Ectodermal cell (in vitro differentiated cells): ENCODE measurements around the gene EYA4.

Experiments used
- H3K27ac ChIP-seq: 2 replicates; pipeline ENCODE4 v1.7.0; 2013; ENCODE audit warnings: mild to moderate bottlenecking, low read depth, low read length; ENCODE audit not compliant: insufficient read depth, poor library complexity, severe bottlenecking
- H3K27me3 ChIP-seq: 2 replicates; pipeline ENCODE4 v1.7.0; 2013; ENCODE audit warnings: mild to moderate bottlenecking, low read length; ENCODE audit not compliant: insufficient read depth, control insufficient read depth, poor library complexity, severe bottlenecking
- H3K36me3 ChIP-seq: one replicate; pipeline ENCODE4 v1.7.0; 2013; ENCODE audit warnings: low read length; ENCODE audit not compliant: control insufficient read depth, insufficient read depth
- H3K4me1 ChIP-seq: one replicate; pipeline ENCODE4 v1.7.0; 2013; ENCODE audit warnings: low read length; ENCODE audit not compliant: control insufficient read depth, insufficient read depth
- H3K4me3 ChIP-seq: 2 replicates; pipeline ENCODE4 v1.7.0; 2013; ENCODE audit warnings: low read depth, low read length, control low read depth; ENCODE audit not compliant: insufficient read depth
- H3K9me3 ChIP-seq: 2 replicates; pipeline ENCODE4 v1.7.0; 2013; ENCODE audit warnings: mild to moderate bottlenecking, low read length, moderate library complexity; ENCODE audit not compliant: control insufficient read depth
- WGBS, 2 experiments: methylation state at CpG; one replicate each; pipeline ENCODE4 v1.1.7; 2013; ENCODE audit warnings: missing lambda C conversion rate in 2 of 2; 5-methylcytosine and 5-hydroxymethylcytosine counted together

Gene EYA4

DNA sequence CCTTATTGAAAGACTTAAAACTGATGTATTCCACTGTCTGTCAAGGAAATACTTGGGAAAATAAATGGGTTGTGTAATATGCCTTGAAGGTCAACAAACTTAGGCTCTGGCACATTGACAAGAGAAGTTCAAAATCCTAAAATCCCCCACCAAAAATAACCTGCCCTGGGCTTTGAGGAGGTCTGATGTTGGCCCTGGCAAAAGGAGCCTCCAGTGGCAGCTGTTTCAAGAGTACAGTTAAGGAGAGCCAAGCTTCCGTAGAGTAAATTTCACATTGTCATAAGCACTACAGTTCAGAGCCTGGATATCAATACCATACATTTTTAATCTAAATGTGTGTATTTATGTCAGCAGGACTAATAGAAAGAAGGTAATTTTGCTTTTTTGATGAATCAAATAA lies 282.7 kb downstream of the EYA4 start:
- 73% methylated on average over 1 of the region's 1 CpG; no CpG with 5 or more reads in 1 of the 2 experiments for WGBS, 2 experiments
- Histone ChIP-seq H3K27ac (no peak overlapping the region), H3K4me3 (no peak overlapping the region), H3K4me1 (no peaks in the 10 kb centered on the region), H3K36me3 (no peaks in the 10 kb centered on the region), H3K9me3 (no peaks in the 10 kb centered on the region), H3K27me3 (no peaks in the 10 kb centered on the region)

DNA sequence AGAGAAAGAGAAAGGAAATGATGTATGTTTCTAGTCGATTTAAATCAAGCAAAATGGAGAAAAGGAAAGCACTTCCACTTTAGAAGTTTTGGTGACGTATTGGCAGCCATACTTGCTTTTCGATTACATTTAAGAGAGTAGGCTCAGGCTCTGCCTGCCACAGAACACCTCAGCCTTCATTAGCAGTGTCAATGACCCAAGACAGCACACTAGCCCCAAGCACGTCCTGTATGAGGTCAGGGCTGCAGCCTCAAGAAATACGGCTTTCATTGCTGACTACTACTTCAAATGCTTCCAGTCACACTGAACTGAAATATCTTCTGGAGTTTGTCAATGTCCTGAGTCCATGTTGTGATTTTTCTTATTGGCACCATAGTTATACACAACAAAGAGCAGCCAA lies 285.3 kb downstream of the EYA4 start:
- Histone ChIP-seq H3K27ac (no peak overlapping the region), H3K4me1 (no peaks in the 10 kb centered on the region), H3K9me3 (no peaks in the 10 kb centered on the region), H3K4me3 (no peak overlapping the region), H3K36me3 (no peaks in the 10 kb centered on the region), H3K27me3 (no peaks in the 10 kb centered on the region)
- WGBS, 2 experiments = 89 to 92% methylated on average over 5 of the region's 5 CpGs

DNA sequence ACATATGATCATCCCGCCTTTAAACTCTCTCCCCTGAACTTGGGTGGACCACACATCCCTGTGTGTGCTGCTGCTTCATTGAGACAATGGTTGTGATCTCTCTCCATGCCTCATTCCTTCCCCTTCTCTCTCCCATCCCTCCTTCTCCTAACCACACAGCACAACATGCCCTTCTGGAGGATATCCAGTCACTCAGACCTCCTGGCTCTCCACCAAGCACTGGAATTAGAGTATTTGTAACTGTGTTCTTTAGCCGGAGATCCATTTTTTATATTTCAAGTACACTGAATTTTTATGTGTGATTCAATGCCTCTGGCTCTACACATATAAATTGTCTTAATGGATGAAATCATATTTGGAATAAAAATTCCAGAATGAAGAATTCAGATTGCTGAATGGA lies 287.4 kb downstream of the EYA4 start:
- no peaks in the 10 kb centered on the region for H3K4me1 ChIP-seq
- no peak overlapping the region for H3K4me3 ChIP-seq
- H3K36me3 ChIP-seq = no peaks in the 10 kb centered on the region
- no peaks in the 10 kb centered on the region for H3K27me3 ChIP-seq
- WGBS, 2 experiments = 84 to 89% methylated on average over 1 of the region's 2 CpGs
- no peak overlapping the region for H3K27ac ChIP-seq
- H3K9me3 ChIP-seq = no peaks in the 10 kb centered on the region

GRCh38 chr6:133532908-133533307 lies 291.8 kb downstream of the EYA4 start:
- 83 to 85% methylated on average over 7 of the region's 7 CpGs for WGBS, 2 experiments
- H3K4me3 ChIP-seq = no peak overlapping the region
- no peaks in the 10 kb centered on the region for H3K36me3 ChIP-seq
- H3K27ac ChIP-seq = no peak overlapping the region
- no peaks in the 10 kb centered on the region for H3K4me1 ChIP-seq
- H3K9me3 ChIP-seq = no peaks in the 10 kb centered on the region
- H3K27me3 ChIP-seq = no peaks in the 10 kb centered on the region

GRCh38 chr6:133539502-133540259 lies 298.5 kb downstream of the EYA4 start:
- H3K27ac ChIP-seq = no peak overlapping the region
- 91 to 95% methylated on average over 3 of the region's 3 CpGs for WGBS, 2 experiments
- H3K4me1 ChIP-seq = no peaks in the 10 kb centered on the region
- H3K4me3 ChIP-seq = no peak overlapping the region
- no peaks in the 10 kb centered on the region for H3K36me3 ChIP-seq
- H3K27me3 ChIP-seq = no peaks in the 10 kb centered on the region
- H3K9me3 ChIP-seq = no peaks in the 10 kb centered on the region

DNA sequence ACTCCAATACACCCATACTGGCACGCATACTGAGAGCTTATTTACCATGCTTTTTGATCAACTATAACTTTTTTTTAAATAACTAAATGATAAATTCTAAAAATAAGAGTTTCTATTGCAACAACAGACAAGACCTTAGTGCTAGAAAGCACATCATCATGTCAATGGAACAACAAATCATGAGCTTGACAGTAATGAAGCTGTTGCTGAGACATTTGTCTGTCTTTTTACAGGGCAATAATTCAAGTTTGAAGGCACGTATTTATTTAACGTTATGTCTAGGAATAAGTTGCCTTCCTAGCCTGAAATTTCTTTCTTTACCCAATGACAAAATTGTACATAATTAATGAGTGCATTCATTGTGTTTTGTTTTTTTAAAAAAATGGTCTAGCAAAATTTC lies 299.2 kb downstream of the EYA4 start:
- WGBS, 2 experiments = 97 to 100% methylated on average over 2 to 3 of the region's 3 CpGs
- Histone ChIP-seq H3K4me1 (no peaks in the 10 kb centered on the region), H3K36me3 (no peaks in the 10 kb centered on the region), H3K27ac (no peak overlapping the region), H3K27me3 (no peaks in the 10 kb centered on the region), H3K4me3 (no peak overlapping the region), H3K9me3 (no peaks in the 10 kb centered on the region)

DNA sequence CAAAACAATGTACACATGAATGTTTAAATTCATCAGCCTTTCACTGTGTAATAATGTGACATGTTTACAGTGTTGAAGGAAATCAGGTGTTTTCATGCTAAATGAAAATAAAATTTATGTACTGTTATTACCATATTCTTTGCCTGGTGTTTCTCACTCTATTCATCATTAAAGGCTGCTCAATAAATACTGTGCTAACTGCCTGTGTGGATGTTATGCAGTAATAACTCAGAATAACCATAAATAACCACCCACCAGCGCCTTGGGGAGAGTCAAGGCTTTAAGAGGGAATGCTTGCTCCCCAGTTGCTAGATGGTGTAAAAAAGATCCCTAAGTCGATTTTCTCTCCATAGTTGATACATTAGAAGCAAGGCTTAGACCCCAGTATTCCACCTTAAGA lies 299.9 kb downstream of the EYA4 start:
- no peaks in the 10 kb centered on the region for H3K27me3 ChIP-seq
- H3K36me3 ChIP-seq = no peaks in the 10 kb centered on the region
- no peaks in the 10 kb centered on the region for H3K4me1 ChIP-seq
- no peak overlapping the region for H3K27ac ChIP-seq
- H3K9me3 ChIP-seq = no peaks in the 10 kb centered on the region
- no peak overlapping the region for H3K4me3 ChIP-seq
- 91 to 94% methylated on average over 2 of the region's 2 CpGs for WGBS, 2 experiments

GRCh38 chr6:133542056-133542821 lies 301.1 kb downstream of the EYA4 start:
- WGBS, 2 experiments = 91 to 95% methylated on average over 9 of the region's 9 CpGs
- H3K36me3 ChIP-seq = no peaks in the 10 kb centered on the region
- H3K27me3 ChIP-seq = no peaks in the 10 kb centered on the region
- H3K9me3 ChIP-seq = no peaks in the 10 kb centered on the region
- no peak overlapping the region for H3K27ac ChIP-seq
- no peaks in the 10 kb centered on the region for H3K4me1 ChIP-seq
- no peak overlapping the region for H3K4me3 ChIP-seq

DNA sequence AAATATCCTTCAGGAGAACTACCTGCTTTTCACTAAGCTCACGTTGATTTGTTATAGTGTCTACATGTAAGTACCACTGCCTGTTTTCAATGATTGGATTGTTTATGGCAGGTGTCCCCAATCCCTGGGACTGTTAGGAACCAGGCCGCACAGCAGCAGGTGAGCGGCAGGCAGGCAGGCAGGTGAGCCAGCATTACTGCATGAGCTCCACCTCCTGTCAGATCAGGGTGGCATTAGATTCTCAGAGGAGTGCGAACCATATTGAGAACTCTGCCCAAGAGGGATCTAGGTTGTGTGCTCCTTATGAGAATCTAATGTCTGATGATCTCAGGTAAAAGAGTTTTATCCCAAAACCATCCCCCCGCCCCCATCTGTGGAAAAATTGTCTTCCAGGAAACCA lies 303.3 kb downstream of the EYA4 start:
- Histone ChIP-seq H3K36me3 (no peaks in the 10 kb centered on the region), H3K4me3 (no peak overlapping the region), H3K27ac (no peak overlapping the region), H3K9me3 (no peaks in the 10 kb centered on the region), H3K27me3 (no peaks in the 10 kb centered on the region), H3K4me1 (peaks cover 12% of the 10 kb centered on the region)
- WGBS, 2 experiments = 95 to 97% methylated on average over 5 of the region's 5 CpGs

GRCh38 chr6:133546098-133546497 lies 304.9 kb downstream of the EYA4 start:
- 93 to 95% methylated on average over 4 of the region's 4 CpGs for WGBS, 2 experiments
- Histone ChIP-seq H3K27me3 (no peaks in the 10 kb centered on the region), H3K4me1 (peaks cover 21% of the 10 kb centered on the region)

More at GRCh38 chr6:133546098-133546497, 304.9 kb downstream of the EYA4 start:
- Histone ChIP-seq H3K27ac (no peak overlapping the region), H3K36me3 (no peaks in the 10 kb centered on the region), H3K4me3 (no peak overlapping the region), H3K9me3 (no peaks in the 10 kb centered on the region)
